Measurements from ENCODE around the gene GNB2.
A peak's percentile ranks its signal among the peaks of the same experiment; 100 is the strongest.

GNB2 gene

DNA sequence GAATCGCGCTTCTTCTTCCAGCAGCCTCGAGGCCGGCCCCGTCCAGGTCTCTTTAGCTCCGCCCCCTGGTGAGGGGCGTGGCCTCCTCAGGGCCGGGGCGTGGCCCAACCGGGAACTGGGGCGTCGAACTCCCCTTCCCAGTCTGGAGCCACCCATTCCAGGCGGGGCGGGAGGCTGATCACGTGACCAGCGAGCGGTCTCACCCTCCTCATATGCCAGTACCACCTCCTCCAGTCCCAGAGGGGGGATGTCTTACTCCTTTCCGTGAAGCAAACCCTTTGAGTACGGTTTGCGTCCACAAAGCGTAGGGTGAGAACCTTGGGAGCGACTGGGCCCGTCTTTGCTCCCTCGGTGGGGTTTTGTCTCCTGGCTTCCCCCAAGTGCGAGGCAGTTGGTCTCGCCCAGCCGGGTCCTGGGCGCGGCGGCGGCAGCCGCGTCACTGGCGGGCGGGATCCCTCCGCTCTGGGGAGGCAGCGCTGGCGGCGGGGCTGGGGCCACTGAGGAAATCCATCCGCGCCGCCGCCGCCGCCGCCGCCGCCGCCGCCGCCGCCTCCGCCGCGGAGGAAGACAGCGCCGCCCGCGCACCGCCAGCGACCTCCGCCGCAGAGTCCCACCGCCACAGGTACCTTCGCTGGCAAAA is at the start of gene GNB2:
Gene GNB2 (plus strand): TSS at position 439 of the 640 bp plus-strand sequence. CDS start 2,526 bp downstream, outside the sequence.
- DNase-seq (ENCODE audit: low read depth), result peak; percentile 98

DNA sequence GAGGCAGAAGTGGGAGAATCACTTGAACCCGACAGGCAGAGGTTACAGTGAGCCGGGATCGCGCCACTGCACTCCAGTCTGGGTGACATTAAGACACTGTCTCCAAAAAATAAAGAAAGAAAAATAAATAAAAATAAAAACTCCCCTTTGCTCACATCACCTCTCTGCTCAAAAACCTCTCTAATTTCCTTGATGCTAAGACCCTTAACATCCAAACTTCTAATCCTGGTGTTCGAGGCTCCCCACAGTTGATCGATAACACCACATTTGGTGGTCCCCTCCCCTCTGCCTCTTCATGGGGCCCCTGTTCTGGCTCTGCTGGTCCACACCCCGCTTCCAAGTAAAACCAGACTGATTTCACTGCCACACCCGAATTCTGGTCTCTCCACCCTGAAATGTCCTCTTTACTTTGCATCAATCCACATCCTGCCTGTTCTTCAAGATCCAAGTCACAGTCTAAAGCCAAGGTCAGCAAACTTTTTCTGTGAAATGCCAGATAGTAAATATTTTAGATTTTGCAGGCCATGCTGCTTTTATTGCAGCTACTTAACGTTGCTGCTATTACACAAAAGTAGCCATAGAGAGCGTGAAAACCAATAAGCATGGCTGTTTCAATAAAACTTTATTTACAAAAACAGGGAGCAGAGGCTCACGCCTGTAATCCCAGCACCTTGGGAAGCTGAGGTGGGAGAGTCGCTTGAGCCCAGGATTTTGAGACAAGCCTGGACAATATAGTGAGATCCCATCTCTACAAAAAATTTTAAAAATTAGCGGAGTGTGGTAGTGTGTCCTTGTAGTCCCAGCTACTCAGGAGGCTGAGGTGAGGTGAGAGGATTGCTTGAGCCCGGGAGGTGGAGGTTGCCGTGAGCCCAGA is 49.4 kb upstream of the GNB2 start:
- DNase-seq (ENCODE audit: low read depth), result no peak
- no peak overlapping the region for H3K4me3 ChIP-seq (ENCODE audit: low read depth, low read length)

More for the DNA sequence above, at the start of gene GNB2:
- peak within 1 kb of the TSS; percentile 97 for H3K4me3 ChIP-seq (ENCODE audit: low read depth, low read length)

DNA sequence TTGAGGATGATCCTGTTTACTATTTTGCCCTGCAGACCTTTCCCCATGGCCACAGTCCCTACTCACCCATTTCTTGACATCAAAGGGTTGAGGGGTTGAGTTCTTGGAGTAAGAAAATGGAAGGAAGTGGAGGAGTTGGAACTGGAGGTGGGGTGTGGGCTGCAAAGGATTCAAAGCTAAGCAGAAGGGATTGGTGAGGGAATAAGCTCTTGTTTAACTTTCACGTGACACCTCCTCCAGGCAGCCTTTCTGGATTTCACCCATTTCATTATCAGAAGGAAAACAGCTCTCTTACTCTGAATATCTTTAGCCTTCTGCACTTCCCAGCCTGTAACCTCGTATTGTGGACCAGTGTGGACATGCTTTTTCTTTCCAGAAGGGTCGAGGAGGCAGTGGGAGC is 47.5 kb upstream of the GNB2 start:
- H3K4me3 ChIP-seq (ENCODE audit: low read depth, low read length), result peak overlapping the region; percentile 42
- DNase-seq (ENCODE audit: low read depth), result no peak

DNA sequence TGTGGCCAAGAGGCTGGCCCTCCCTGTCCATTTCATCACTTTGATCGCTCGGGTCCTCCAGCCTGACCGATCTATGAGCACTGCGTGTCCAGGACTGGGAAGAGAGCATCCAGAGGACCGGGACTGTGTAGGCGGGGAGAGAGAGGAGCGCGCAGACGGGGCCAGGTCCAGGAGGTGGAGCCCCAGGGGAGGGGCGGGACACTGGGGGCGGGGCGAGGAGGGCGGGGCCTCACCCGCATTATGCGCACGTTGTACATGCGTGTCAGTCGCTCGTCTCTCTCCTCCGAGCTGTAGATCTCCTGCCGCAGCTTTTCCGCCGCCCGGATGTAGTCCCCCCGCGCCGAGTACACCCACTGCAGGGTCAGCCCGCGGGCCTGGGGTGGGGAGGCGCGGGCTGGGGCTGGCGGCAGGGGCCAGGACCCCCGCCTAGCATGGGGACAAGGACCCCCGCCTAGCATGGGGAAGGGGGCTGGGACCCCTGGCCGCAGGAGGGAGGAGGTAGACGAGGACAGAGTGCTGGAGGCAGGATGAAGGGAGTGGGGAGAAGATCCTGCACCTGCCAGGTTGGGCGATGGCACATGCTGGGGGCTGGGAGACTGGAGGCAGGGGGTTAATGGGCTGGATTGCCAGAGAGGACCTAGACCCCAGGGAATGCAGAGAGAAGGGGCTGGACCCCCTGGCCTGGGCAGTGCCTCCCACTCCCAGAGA is 46.9 kb upstream of the GNB2 start:
- peak; percentile 61 for DNase-seq (ENCODE audit: low read depth)
- H3K4me3 ChIP-seq (ENCODE audit: low read depth, low read length), result peak overlapping the region; percentile 42

DNA sequence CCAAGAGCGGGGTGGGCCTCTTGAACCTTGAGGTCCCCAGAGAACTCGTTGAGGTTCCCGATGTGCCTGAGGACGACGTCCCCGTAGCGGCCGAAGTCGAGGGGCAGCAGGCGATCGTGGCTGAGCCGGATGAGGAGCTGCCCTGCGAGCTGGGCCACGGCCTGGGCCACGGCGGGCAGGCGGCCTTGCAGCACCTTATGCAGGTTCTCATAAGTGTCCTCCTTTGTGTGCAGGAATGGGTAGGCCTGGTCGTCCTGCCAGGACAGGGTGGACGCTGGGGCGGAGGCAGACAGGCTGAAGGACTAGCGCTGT is 46.3 kb upstream of the GNB2 start:
- DNase-seq (ENCODE audit: low read depth), result no peak
- H3K4me3 ChIP-seq (ENCODE audit: low read depth, low read length), result peak overlapping the region; percentile 42

DNA sequence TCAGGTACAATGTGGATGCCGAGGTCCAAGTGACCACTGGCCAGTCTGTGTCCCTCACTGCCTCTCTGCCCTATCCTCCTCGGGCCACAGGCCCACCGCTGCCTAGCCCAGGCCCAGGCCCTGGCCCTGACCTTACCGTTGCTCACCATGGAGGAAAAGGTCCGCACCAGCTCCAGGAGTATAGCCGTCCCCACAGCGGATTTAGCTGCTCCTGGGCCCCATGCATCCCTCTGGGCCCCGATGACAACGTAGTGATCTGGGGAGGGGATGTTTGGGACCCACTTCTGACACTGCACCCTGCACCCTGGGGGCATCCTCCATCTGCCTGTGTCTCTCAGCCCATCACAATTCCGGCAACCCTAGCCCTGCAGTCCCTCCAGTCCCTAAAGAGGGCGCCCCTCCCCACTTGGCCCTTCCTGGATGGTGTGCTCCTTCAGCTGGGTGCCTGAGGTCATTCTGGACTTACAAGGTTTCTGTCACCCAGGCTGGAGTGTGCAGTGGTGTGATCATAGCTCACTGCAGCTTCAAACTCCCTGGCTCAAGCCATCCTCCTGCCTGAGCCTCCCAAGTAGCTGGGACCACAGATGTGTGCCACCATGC is 44.3 kb upstream of the GNB2 start:
- DNase-seq (ENCODE audit: low read depth), result no peak
- no peak overlapping the region for H3K4me3 ChIP-seq (ENCODE audit: low read depth, low read length)

DNA sequence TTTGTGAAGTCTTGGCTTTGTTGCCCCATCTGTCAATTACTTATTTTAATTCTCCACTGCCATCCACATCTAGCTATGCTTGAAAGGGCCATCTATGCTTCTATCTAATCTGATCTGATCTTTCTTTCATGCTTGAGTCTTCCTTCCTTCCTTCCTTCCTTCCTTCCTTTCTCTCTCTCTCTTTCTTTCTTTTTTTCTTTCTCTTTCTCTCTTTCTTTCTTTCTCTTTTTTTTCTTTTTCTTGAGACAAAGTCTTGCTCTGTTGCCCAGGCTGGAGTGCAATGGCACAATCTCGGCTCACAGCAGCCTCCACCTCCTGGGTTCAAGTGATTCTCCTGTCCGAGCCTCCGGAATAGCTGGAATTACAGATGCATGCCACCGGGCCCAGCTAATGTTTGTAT is 43.5 kb upstream of the GNB2 start:
- H3K4me3 ChIP-seq (ENCODE audit: low read depth, low read length), result no peak overlapping the region

DNA sequence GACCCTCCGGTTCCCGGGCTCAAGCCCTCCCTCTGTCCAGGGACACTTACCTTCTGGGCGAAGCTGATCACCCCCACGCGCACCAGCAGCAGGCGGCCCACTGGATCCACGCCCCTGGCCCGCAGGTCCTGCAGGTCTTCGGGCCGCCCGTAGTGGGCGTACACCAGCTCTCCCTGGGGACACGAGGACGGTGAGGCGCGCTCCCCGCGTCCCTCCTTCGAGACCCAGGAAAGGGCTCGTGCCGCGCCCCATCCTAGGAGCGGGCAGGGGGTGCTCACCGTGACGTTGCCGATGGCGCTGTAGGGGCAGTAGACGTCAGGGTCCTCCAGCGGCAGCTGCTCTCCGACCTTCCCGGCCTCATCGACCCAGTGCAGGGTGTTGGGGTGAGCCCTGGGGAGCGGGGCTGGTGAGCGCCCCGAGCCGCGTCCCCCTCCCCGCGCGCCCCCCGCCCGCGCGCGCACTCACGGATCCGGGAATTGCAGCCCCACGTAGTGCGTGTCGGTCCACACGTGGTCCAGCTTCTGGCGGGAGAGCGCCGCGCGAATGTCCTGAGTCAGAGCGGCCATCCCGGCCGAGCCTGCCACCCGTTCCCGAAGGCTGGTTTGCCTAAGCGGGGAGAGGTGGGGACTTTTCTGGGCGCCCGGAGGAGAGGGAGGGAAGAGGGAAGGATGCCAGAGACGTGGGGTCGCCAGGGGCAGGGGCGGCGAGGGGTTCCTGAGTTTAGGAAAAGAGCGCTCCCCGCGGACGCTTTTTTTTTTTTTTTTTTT is 40.4 kb upstream of the GNB2 start:
- H3K4me3 ChIP-seq (ENCODE audit: low read depth, low read length), result peak overlapping the region; percentile 50
- no peak for DNase-seq (ENCODE audit: low read depth)

More for the DNA sequence above, 43.5 kb upstream of the GNB2 start:
- no peak for DNase-seq (ENCODE audit: low read depth)

DNA sequence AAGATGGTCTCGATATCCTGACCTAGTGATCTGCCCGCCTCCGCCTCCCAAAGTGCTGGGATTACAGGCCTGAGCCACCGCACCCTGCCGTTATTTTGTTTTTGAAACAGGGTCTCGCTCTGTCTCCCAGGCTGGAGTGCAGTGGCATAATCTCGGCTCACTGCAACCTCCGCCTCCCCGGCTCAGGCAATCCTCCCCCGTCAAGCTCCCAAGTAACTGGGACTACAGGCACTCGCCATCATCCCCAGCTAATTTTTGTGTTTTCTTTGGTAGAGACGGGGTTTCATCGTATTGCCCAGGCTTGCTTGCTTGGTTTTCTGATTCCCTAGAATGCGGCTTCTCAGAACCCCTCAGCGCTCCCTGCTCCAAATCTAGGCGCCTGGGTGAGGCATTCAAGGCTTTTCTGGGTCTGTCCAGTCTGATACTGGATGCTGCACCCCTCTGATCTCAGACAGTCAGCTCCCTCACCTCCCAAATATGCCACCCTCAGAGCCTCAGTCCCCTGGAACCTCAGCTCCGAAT is 33.5 kb upstream of the GNB2 start:
- DNase-seq (ENCODE audit: low read depth), result no peak
- H3K4me3 ChIP-seq (ENCODE audit: low read depth, low read length), result no peak overlapping the region

DNA sequence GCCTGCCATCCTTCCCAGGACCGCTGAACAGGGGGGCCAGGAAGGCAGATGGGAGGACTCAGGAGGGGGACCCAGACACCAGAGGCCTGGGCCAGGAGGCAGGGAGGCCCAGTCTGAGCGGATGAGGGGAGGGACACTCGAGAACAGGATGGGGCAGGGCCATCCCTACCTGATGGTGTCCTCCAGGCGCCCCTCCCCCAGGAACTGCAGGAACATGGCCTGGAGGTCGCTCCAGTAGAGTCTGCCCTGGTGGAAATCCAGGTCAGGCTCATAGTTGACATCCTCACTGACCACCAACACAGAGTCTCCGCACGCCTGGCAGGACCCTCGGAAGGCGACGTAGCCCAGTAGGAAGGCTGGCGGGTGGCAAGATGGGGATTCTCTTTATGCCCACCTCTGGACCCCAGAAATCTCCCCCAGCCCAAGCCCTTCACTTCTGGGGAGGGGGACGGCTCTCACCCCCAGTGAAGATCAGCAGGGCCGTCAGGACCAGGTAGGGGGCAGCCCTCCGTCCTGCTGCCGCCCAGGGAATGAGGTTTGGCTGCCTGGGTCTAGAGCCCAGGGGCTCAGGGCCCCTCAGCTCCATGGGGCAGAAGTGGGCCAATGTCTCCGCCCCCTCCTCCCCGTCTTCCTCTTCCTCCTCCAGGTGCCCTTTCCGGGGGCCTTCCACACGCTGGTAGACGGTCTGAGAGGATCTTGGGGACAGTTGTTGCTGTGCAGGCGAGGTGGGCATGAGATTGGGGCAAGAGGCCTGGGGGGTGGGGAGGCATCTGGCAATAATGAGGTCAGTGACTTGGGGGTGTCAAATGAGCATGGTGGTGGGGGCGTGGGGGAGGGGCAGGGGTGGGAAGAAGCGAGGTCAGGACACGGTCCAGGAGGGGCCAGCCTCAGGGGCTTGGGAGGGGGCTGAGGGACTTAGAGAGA is 32.8 kb upstream of the GNB2 start:
- H3K4me3 ChIP-seq (ENCODE audit: low read depth, low read length), result no peak overlapping the region
- DNase-seq (ENCODE audit: low read depth), result no peak

DNA sequence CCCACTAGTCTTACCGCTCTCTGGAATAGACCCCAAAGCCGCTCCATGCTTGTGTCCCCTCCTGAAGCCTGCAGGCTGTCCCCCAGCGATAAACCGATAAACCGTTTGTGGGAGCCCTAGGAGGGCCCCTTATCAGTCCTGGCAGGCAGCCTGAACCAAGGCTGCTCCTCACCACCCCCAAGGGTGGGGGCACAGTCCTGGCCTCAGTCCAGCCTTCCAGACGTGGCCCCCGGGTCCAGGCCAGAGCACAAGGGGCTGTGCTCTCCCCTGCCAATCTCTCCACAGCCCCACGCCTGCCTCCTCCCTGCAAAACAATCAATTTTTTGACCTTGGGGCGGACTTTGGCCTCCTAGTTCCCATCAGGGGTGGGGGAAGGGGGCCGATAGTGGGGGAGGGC is 32.1 kb upstream of the GNB2 start, which contains the start of gene TFR2:
Gene TFR2 (minus strand): TSS at position 90 of the 397 bp plus-strand sequence. CDS start 43 bp downstream, at position 47.
- DNase-seq (ENCODE audit: low read depth), result no peak

DNA sequence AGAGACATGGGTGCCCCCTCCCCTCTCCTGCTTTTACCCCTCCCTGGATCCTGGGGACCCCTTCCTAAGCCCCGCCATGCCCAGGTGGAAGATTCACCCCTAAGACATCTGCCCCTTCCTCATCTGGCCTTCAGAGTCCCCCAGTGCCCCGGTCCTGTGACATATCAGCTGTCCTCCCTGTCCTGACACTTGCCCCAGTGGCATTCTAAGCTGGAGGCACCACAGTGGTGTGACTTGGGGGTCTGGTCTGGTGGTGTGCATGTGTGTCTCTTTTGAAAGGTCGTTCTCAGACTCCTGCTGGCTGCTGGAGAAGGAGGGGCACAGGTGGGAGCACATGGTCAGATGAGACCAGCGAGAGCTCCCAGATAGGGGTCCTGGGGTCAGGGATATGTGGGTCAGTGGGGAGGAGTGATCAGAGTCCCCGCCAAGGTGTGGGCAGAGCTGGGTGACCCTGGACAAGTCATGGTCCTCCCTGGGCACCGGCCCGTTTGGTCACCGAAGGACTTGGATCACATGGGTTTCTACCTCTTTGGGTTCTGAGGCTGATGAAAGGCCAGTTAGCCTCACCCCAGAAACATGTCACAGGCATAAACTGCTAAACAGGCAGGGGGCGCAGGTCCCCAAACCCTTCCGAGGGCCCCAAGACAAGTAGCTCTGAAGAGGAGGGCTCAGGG is 31.5 kb upstream of the GNB2 start:
- DNase-seq (ENCODE audit: low read depth), result no peak

More for the DNA sequence above, 32.1 kb upstream of the GNB2 start, which contains the start of gene TFR2:
- no peak within 1 kb of the TSS for H3K4me3 ChIP-seq (ENCODE audit: low read depth, low read length)

DNA sequence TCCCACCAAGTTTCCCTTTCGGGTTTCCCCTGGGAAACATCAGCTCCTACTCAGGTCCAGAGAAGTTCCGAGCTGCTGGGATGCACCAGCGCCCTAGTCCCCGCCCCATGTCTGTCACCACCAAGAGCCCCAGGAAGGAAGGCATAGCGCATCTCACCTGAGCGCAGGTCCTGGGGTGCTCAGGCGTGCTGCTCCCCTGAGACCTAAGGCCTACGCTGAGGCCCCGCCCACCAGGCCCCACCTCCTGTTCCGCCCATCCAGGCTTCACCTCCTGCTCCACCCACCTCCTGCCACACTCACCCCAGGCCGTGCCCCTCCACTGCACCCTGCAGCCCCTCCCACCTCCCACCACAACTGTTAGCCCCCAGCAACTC is 31.0 kb upstream of the GNB2 start:
- no peak for DNase-seq (ENCODE audit: low read depth)
- H3K4me3 ChIP-seq (ENCODE audit: low read depth, low read length), result no peak overlapping the region

More for the DNA sequence above, 31.5 kb upstream of the GNB2 start:
- H3K4me3 ChIP-seq (ENCODE audit: low read depth, low read length), result no peak overlapping the region

DNA sequence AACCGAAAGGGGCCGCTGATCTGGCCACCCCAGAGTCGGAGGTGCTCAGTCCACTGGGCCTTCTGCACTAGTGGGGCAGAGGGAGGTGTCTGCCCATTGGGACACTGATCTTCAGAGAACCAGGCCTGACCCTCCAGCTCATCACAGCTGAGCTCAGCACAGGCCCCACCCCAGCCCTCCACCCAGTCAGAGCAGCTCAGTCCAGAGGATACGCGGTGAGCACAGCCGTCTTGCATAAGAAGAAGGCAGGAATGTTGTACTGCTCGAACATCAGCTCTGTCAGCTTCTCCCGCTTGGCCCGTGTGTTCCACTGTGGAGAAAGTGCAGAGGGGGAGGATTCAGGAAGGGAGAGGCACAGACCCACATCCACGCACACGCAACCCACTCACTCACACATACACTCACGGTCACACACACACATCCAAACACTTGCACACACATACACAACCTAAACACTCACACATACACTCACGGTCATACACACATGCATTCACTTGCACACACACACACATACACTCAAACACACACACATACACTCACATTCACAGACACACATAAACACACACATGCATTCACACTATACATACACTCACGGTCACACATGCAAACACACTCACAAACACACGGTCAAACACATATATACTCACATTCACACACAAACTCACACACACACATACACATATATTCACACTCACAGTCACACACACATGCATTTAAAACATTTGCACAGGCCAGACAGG is 23.5 kb upstream of the GNB2 start:
- no peak overlapping the region for H3K4me3 ChIP-seq (ENCODE audit: low read depth, low read length)
- DNase-seq (ENCODE audit: low read depth), result no peak

DNA sequence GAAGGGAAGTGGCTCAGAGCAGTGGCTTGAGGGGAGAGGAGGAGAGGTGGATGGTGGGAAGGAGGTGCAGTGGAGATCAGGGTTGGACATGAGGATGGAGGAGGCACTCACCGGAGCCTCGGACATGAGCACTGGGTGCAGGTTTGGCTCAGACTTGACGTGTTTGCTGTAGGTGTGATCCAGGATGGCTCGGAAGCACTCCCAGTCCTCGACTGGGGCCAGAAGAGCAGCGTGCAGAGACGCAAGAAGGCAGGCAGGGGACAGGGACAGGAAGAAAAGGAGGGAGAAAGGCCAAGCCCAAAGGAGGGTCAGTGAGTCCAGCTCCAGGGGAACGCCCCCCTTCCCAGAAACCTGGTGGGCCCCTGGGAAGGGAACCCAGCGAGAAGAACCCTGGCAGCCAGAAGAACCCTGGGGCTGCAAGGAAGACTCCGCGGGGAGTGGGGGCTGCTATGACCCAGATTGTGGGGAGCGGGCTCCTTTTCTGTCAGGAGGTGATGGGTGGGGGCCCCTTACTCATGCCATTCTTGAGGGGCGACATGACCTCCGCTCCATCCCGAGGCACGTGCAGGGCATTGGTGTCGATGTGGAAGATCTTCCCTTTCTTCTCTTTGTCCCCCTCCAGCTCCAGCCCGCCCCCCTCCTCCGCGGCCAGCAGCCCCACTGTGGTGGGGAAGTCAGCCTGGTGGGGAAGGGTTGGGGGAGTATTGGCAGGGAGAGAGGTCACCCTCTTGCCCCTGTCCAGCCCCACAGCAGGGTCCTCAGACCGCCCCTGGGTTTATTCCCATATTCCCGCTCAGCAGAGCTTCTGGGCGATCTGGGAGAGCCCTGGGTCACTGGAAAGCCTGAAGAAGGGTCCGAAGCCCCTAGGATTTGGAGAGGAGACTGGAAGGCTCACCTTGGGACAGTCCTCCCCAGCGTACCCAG is 18.4 kb upstream of the GNB2 start:
- no peak overlapping the region for H3K4me3 ChIP-seq (ENCODE audit: low read depth, low read length)

More for the DNA sequence above, 18.4 kb upstream of the GNB2 start:
- no peak for DNase-seq (ENCODE audit: low read depth)
